Muscle of leg (tissue), 11 donors: Measurements from ENCODE around the gene LPCAT3. TPM values are rescaled to one million over a fixed set of nuclear protein-coding genes. Genes with fewer than 3 reads are reported as not detected.

ENCODE experiments used
- DNase-seq: peaks from one replicate; pipeline ENCODE4 v3.0.0; 2013
- H3K27ac ChIP-seq: one replicate; pipeline ENCODE4 v1.5.1; 2013; ENCODE audit warnings: mild to moderate bottlenecking, low read length, control low read depth
- H3K27me3 ChIP-seq: one replicate; pipeline ENCODE4 v1.6.1; 2013; ENCODE audit warnings: low read length; ENCODE audit not compliant: control insufficient read depth, insufficient read depth
- H3K36me3 ChIP-seq: one replicate; pipeline ENCODE4 v1.6.1; 2013; ENCODE audit warnings: low read length; ENCODE audit not compliant: control insufficient read depth, insufficient read depth
- H3K4me1 ChIP-seq: one replicate; pipeline ENCODE4 v1.6.1; 2013; ENCODE audit warnings: low read length; ENCODE audit not compliant: control insufficient read depth, insufficient read depth
- H3K4me3 ChIP-seq: one replicate; pipeline ENCODE4 v1.5.1; 2013; ENCODE audit warnings: low read length, control low read depth
- H3K9me3 ChIP-seq: replicated peaks from 2 replicates; pipeline ENCODE4 v1.6.1; 2013; ENCODE audit warnings: low read depth, low read length; ENCODE audit not compliant: control insufficient read depth
- WGBS: methylation state at CpG from one replicate; pipeline ENCODE4 v1.1.5; 2013; ENCODE audit warnings: missing lambda C conversion rate; ENCODE audit not compliant: insufficient coverage; 5-methylcytosine and 5-hydroxymethylcytosine counted together
- polyA plus RNA-seq, 8 donors: library from polyadenylated mRNA; unstranded; fragments of 120-200 nt; gene quantifications; one replicate each; pipeline versions ENCODE4 v1.2.1 to v1.2.3, GENCODE V29; 2013; ENCODE audit warnings: inconsistent platforms in 1 of 8, low replicate concordance in 1 of 8; ENCODE audit not compliant: insufficient read length in 8 of 8, insufficient read depth in 1 of 8
- total RNA-seq: library from RNA; stranded (reverse); fragments of 120-200 nt; gene quantifications from one replicate; pipeline ENCODE4 v1.2.4, GENCODE V29; 2013

The LPCAT3 gene
- total and polyA plus RNA-seq, 9 donors, result 7.8 to 23.2 (median 19.1) TPM

DNA sequence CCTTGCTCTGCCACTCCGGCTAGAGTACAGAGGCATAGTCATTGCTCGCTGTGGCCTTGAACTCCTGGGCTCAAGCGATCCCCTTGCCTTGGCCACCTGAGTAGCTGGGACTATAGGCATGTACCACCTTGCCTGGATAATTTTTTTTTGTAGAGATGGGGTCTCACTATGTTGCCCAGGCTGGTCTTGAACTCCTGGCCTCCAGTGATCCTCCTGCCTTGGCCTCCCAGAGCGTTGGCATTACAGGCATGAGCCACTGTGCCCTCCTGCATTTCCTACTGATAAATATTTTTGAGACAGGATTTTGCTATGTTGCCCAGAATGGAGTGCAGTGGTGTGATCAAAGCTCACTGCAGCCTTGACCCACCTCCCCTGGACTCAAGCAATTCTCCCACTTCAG is 38.2 kb downstream of the LPCAT3 start:
- no peak overlapping the region for H3K4me3 ChIP-seq
- H3K4me1 ChIP-seq, result no peaks in the 10 kb centered on the region
- H3K27ac ChIP-seq, result no peak overlapping the region
- peaks cover 74% of the 10 kb centered on the region for H3K36me3 ChIP-seq
- no peaks in the 10 kb centered on the region for H3K27me3 ChIP-seq
- H3K9me3 ChIP-seq, result no peaks in the 10 kb centered on the region
- 94% methylated on average over 3 of the region's 4 CpGs for WGBS
- DNase-seq, result no peak

DNA sequence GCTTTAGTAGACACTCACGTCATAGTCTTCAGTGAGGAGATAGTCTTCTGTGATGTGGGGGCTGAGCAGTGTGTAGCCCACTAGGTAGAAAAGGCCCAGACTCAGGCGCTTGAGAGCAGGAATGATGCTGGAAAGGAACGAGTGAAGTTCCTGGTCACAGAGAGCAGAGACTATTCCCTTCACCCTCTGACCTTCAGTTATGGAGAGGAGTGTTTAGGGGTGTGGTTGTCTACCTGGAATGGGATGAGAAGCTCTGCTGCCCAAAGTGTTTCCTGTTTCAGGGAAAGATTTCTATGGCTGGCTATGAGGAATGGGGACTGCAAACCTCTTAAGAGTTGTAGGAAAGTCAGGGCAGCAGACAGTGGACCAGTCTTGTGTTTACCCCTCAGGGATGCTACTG is 38.8 kb downstream of the LPCAT3 start:
- H3K36me3 ChIP-seq, result peaks cover 77% of the 10 kb centered on the region
- 83% methylated on average over 2 of the region's 3 CpGs for WGBS
- no peaks in the 10 kb centered on the region for H3K4me1 ChIP-seq
- no peak overlapping the region for H3K27ac ChIP-seq
- no peak for DNase-seq
- no peak overlapping the region for H3K4me3 ChIP-seq
- H3K27me3 ChIP-seq, result no peaks in the 10 kb centered on the region
- no peaks in the 10 kb centered on the region for H3K9me3 ChIP-seq

DNA sequence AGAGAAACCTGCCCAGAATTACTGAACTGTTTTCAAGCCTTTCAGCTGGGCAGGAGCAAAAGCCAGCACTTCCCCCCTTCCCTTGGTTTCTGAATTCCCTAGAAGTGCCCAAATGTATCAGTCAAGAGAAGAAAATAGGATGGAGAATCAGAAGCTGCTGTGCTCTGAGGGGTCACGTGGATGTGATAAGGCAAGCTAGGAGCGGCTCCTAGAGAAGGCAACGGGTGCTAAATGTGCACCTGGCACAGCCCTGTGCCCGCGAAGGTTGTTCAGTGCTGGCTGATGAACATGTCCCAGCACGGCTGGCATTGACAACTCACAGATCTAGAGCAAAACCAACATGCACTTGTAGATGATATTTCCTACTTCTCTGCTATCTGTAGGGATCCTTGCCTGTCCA is 39.3 kb downstream of the LPCAT3 start:
- WGBS, result 82% methylated on average over 5 of the region's 6 CpGs
- Histone ChIP-seq H3K4me3 (no peak overlapping the region), H3K36me3 (peaks cover 81% of the 10 kb centered on the region), H3K9me3 (no peaks in the 10 kb centered on the region), H3K27me3 (no peaks in the 10 kb centered on the region), H3K27ac (no peak overlapping the region), H3K4me1 (no peaks in the 10 kb centered on the region)
- DNase-seq, result no peak

DNA sequence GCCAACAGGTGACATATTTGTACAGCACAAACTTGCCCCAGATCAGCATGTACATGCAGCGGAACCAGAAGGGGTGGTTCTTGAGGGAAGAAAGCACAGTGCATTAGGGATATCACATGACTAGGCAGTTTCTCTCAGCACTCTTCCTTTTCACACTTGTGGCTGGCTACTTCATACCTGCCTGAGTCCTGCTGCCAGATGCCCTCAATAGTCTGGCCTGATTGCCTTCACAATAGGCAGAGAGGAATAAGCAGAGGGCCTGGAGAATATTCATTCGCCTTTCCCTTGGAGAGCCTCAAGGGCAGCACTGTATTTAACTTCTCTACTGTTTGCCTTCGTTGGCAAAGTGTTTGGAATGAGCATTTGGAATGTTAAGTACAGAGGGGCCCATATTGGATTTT is 39.7 kb downstream of the LPCAT3 start:
- no peak overlapping the region for H3K4me3 ChIP-seq
- WGBS, result 60% methylated on average over 1 of the region's 3 CpGs
- no peaks in the 10 kb centered on the region for H3K4me1 ChIP-seq
- no peaks in the 10 kb centered on the region for H3K27me3 ChIP-seq
- peak; percentile 77 for DNase-seq
- H3K9me3 ChIP-seq, result no peaks in the 10 kb centered on the region
- H3K27ac ChIP-seq, result no peak overlapping the region
- H3K36me3 ChIP-seq, result peaks cover 85% of the 10 kb centered on the region

DNA sequence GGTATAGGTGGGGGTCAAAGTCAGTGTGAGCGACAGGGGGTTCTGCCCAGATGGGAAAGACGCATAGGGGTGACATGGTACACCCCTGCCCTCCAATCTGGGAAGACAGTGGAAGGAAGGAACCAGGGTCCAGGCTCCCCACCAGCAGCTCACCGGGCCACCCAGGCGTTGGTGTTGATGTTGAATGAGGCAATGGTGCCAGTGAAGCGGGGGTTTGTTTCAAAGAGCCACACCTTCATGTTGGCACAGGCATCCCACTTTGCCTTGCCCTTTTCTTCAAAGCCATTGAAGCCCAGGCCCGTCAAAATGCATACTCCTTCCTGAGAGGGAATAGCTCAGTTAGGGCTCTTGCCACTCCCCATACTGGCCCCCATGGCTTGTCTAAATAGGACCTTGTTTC is 40.1 kb downstream of the LPCAT3 start:
- no peak overlapping the region for H3K4me3 ChIP-seq
- no peaks in the 10 kb centered on the region for H3K9me3 ChIP-seq
- DNase-seq, result no peak
- no peaks in the 10 kb centered on the region for H3K27me3 ChIP-seq
- peaks cover 85% of the 10 kb centered on the region for H3K36me3 ChIP-seq
- 85% methylated on average over 3 of the region's 6 CpGs for WGBS
- no peaks in the 10 kb centered on the region for H3K4me1 ChIP-seq
- no peak overlapping the region for H3K27ac ChIP-seq

GRCh38 chr12:6977653-6978052 is 40.6 kb downstream of the LPCAT3 start:
- Histone ChIP-seq H3K27ac (no peak overlapping the region), H3K36me3 (peaks cover 82% of the 10 kb centered on the region), H3K4me1 (no peaks in the 10 kb centered on the region), H3K4me3 (no peak overlapping the region), H3K27me3 (no peaks in the 10 kb centered on the region), H3K9me3 (no peaks in the 10 kb centered on the region)
- WGBS, result 77% methylated on average over 9 of the region's 10 CpGs
- DNase-seq, result no peak

DNA sequence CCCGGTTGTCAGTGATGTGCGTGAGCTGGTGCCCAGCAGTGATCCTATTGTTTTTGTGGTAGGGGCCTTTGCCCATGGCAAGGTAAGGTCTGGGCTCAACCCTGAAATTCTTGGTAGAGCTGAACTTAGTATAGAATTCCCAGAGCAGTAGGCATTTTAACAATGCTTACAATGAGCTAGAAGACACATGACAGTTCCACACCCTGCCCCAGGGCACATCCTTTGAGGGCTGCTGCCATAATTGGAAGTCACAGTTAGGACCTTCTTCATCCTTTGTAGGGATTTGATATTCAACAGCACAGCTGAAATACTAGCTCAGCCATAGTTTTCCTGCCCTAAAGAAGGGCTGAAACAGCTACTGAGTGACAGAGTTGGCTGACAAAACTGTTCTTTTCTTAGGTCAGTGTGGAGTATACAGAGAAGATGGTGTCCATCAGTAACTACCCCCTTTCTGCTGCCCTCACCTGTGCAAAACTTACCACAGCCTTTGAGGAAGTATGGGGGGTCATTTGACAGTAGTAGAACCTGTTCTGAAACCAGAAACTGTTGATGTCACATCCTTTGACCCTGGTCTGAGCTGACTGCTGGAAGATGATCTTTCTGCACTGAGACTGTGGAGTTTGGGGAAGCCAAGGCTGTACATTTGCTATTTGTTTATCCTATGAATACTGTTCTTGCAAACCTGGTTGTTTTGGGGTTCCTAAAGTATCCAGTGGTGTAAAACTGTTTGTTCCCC is 42.8 kb downstream of the LPCAT3 start:
- no peak overlapping the region for H3K4me3 ChIP-seq
- no CpG with 5 or more reads among the region's 2 CpGs for WGBS
- H3K36me3 ChIP-seq, result peaks cover 61% of the 10 kb centered on the region
- no peaks in the 10 kb centered on the region for H3K9me3 ChIP-seq
- H3K27me3 ChIP-seq, result no peaks in the 10 kb centered on the region
- no peak for DNase-seq
- no peak overlapping the region for H3K27ac ChIP-seq
- H3K4me1 ChIP-seq, result peaks cover 5% of the 10 kb centered on the region

- Histone ChIP-seq H3K9me3 (no peaks in the 10 kb centered on the region), H3K27ac (no peak overlapping the region), H3K4me1 (peaks cover 8% of the 10 kb centered on the region), H3K36me3 (peaks cover 56% of the 10 kb centered on the region), H3K4me3 (no peak overlapping the region), H3K27me3 (no peaks in the 10 kb centered on the region)
- 92% methylated on average over 2 of the region's 6 CpGs for WGBS
- no peak for DNase-seq
Observed at GRCh38 chr12:6974180-6974579, 44.1 kb downstream of the LPCAT3 start.

GRCh38 chr12:6970096-6970527 is 48.2 kb downstream of the LPCAT3 start:
- WGBS, result 1% methylated on average over 28 of the region's 31 CpGs
- Histone ChIP-seq H3K4me1 (peaks cover 15% of the 10 kb centered on the region), H3K9me3 (no peaks in the 10 kb centered on the region), H3K4me3 (peak overlapping the region; percentile 100), H3K27me3 (no peaks in the 10 kb centered on the region), H3K27ac (peak overlapping the region; percentile 86), H3K36me3 (peaks cover 57% of the 10 kb centered on the region)
- DNase-seq, result peak; percentile 58

DNA sequence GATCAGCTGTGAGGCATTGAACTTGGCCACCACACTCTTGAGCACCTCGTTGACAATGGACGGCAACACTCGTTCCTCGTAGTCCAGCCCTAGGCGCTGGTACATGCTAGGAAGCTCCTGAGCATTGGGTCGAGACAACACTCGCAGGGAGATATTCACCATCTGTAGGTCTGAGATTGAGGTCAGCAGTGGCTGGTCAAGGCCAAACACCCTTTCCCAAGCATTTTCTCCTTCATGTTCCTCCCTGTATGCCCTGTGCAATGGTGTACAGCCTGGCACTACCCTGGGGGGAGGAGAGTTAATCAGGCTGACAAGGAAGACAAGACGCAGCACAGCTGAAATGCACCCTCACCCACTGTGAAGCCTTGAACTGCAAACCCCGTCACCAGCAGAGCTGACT is 49.9 kb downstream of the LPCAT3 start:
- peaks cover 51% of the 10 kb centered on the region for H3K36me3 ChIP-seq
- H3K27me3 ChIP-seq, result no peaks in the 10 kb centered on the region
- no peak for DNase-seq
- no peak overlapping the region for H3K27ac ChIP-seq
- peaks cover 26% of the 10 kb centered on the region for H3K4me1 ChIP-seq
- no peaks in the 10 kb centered on the region for H3K9me3 ChIP-seq
- H3K4me3 ChIP-seq, result no peak overlapping the region
- WGBS, result 67% methylated on average over 5 of the region's 9 CpGs
